ENCODE measurements around the gene ABO. TPM values are rescaled to one million over a fixed set of nuclear protein-coding genes. Genes with fewer than 3 reads are reported as not detected.
"Not testable (repeated sequence)": the region's sequence is repeated elsewhere in the genome, so short reads cannot be mapped to it uniquely, and the experiment has no call there.

The ABO gene
- total RNA-seq, 1 experiment from 2014 or later = 0.15 TPM

DNA sequence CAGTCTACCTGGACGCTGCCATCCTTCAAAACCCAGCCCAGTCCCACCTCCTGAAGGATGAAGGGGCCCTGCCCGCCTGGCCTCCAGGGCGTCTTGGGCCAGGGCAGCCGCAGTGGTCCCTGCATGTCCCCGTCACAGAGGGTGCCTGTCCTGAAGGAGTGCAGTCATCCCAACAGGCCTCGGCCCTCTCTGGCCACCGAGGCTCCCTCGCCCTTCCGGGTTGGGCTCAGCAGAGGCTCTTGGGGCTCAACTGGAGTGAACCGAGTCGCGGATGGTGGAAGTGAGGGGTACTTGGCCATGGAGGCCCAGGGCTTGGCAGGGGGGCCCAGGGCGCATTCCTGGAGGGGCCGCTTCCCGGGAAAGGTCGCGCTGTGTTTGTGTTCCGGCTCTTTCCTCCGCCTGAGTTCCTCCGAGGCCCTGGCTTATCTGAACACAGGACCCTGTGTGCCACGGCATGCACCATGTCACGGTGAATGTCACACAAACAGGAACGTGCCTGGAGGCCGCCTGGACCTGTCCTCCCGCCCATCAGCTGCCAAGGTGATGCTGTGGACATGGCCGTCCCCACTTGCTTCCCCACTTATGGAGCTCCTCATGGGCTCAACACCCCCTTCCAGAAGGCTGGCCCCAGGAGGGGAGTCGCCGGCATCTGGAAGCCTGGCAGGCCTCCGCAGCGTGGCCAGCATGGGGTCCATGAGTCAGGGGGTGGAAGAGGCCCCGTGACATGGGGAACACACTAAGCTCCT, 40.3 kb downstream of the ABO start:
- peaks cover 45% of the 10 kb centered on the region for H3K27me3 Mint-ChIP-seq (ENCODE audit: low read depth)
- no peak for ATAC-seq
- H3K9me3 Mint-ChIP-seq = peaks cover 8% of the 10 kb centered on the region
- TF ChIP-seq, protein P1, sequence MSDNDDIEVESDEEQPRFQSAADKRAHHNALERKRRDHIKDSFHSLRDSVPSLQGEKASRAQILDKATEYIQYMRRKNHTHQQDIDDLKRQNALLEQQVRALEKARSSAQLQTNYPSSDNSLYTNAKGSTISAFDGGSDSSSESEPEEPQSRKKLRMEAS (CRISPR knock-in tag; IDR thresholded peaks at IDR 0.05) = no peak
- TF ChIP-seq ZNF263 (CRISPR knock-in tag; IDR thresholded peaks at IDR 0.05; ENCODE audit: low read depth) = no peak
- no peak for TF ChIP-seq RELA (CRISPR knock-in tag; IDR thresholded peaks at IDR 0.05; ENCODE audit: borderline replicate concordance)
- TF ChIP-seq ZNF219 (CRISPR knock-in tag; IDR thresholded peaks at IDR 0.05; ENCODE audit: borderline replicate concordance) = no peak
- no peak for TF ChIP-seq SMAD3 (CRISPR knock-in tag; IDR thresholded peaks at IDR 0.05; ENCODE audit: borderline replicate concordance)
- TF ChIP-seq, protein P2, sequence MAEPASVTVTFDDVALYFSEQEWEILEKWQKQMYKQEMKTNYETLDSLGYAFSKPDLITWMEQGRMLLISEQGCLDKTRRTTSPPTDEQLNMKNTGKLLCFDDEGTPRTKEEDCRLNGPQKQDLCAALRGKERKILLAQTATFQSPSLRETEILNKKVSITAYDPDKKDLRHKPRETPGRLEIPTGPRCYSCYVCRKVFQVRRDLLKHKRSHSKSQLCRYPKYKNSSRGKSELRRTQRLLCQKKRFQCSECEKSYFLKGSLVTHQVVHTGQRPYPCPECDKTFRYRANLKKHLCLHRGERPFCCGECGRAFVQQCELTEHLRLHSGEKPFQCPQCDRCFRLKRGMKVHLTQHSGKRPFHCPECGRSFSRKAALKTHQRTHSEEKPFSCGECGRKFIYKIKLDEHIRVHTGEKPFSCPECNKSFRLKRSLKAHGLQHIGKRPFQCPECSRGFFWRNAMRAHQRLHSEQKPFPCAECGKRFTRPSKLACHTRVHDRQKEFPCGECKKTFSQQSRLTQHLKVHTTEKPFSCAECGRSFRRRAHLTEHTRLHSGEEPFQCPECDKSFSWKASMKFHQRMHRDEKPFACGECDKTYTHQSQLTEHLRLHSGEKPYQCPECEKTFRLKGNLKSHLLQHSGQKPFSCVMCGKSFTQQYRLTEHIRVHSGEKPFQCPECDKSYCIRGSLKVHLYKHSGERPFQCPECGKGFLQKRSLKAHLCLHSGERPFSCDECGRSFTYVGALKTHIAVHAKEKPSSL (CRISPR knock-in tag; conservative IDR thresholded peaks at IDR 0.05) = no peak
- TF ChIP-seq, protein P3, sequence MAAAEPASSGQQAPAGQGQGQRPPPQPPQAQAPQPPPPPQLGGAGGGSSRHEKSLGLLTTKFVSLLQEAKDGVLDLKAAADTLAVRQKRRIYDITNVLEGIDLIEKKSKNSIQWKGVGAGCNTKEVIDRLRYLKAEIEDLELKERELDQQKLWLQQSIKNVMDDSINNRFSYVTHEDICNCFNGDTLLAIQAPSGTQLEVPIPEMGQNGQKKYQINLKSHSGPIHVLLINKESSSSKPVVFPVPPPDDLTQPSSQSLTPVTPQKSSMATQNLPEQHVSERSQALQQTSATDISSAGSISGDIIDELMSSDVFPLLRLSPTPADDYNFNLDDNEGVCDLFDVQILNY (CRISPR knock-in tag; IDR thresholded peaks at IDR 0.05) = no peak
- no peak for TF ChIP-seq ELF4 (CRISPR knock-in tag; IDR thresholded peaks at IDR 0.05; ENCODE audit: low read depth)
- TF ChIP-seq ZNF671 (CRISPR knock-in tag; IDR thresholded peaks at IDR 0.05) = no peak
- TF ChIP-seq ZNF416 (CRISPR knock-in tag; IDR thresholded peaks at IDR 0.05) = no peak
- TF ChIP-seq GABPB1 (CRISPR knock-in tag; IDR thresholded peaks at IDR 0.05) = no peak
- TF ChIP-seq TEAD4 (CRISPR knock-in tag; IDR thresholded peaks at IDR 0.05) = no peak
- H3K27ac Mint-ChIP-seq = no peak overlapping the region
- H3K4me1 Mint-ChIP-seq = peaks cover 4% of the 10 kb centered on the region
- no peak overlapping the region for H3K4me3 Mint-ChIP-seq
- CTCF ChIA-PET = interaction anchor here (1.3 kb wide), 1 partner anchor 49 kb away, joined by 4 read pairs; no protein-coding TSS in a partner anchor
- POLR2A ChIA-PET = no interaction called here
- no peak for DNase-seq (ENCODE audit: low spot score)
- no peaks in the 10 kb centered on the region for H3K36me3 Mint-ChIP-seq

DNA sequence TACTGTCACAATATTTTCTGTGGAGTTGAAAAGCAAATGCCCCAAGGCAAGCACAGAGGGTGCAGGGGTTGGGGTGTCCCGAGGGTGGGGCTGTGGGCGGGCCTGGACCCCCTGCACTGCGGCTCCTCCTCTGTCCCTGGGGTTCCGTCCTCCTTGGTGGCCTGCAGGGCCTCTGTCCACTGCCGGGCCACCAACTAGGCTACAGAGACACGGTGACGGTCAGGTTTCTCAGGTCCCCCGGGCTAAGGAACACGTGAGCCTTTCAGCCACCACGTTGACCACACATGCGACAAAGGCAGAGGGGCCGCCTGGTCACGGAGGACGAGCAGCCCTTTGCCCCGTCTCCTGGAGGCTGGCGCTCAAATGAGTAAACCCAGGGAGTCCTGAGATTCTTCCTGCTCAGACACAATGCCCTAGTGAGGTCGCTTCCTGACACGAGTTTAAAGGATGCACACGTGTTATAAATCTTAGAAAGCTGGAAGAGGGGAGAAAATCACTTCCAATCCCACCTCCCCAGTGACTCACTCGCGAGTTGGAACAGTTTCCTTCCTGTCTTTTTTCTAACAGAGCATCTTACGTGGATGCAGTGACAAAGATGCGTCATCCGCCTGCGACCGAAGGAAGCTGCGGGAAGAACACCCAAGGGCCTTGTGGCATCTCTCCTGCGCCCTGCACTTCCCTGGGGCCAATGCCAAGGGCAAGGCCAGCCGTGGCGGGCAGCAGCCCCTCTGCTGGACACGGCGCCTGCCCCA, 41.1 kb downstream of the ABO start:
- Mint-ChIP-seq H3K27ac (no peak overlapping the region), H3K9me3 (peaks cover 9% of the 10 kb centered on the region), H3K4me1 (peaks cover 4% of the 10 kb centered on the region), H3K27me3 (ENCODE audit: low read depth) (peaks cover 50% of the 10 kb centered on the region), H3K36me3 (no peaks in the 10 kb centered on the region), H3K4me3 (no peak overlapping the region)
- ChIA-PET POLR2A (no interaction called here), CTCF (no interaction called here)
- ATAC-seq = no peak
- no peak for DNase-seq (ENCODE audit: low spot score)
- TF ChIP-seq NFYB (CRISPR knock-in tag; conservative IDR thresholded peaks at IDR 0.05; ENCODE audit: low read depth) (no peak), ESRRA (CRISPR knock-in tag; IDR thresholded peaks at IDR 0.05; ENCODE audit: borderline replicate concordance) (no peak), OVOL2 (CRISPR knock-in tag; IDR thresholded peaks at IDR 0.05; ENCODE audit: borderline replicate concordance) (no peak), ZNF317 (CRISPR knock-in tag; IDR thresholded peaks at IDR 0.05; ENCODE audit: borderline replicate concordance, low read depth) (no peak), TEAD1 (CRISPR knock-in tag; IDR thresholded peaks at IDR 0.05) (no peak), MXD4 (CRISPR knock-in tag; IDR thresholded peaks at IDR 0.05; ENCODE audit: borderline replicate concordance) (no peak), KAT7 (CRISPR knock-in tag; IDR thresholded peaks at IDR 0.05; ENCODE audit: borderline replicate concordance) (no peak)
- TF ChIP-seq, protein P4, sequence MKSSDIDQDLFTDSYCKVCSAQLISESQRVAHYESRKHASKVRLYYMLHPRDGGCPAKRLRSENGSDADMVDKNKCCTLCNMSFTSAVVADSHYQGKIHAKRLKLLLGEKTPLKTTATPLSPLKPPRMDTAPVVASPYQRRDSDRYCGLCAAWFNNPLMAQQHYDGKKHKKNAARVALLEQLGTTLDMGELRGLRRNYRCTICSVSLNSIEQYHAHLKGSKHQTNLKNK (CRISPR knock-in tag; IDR thresholded peaks at IDR 0.05) = no peak
- TF ChIP-seq, protein P1 (CRISPR knock-in tag; IDR thresholded peaks at IDR 0.05) = no peak

DNA sequence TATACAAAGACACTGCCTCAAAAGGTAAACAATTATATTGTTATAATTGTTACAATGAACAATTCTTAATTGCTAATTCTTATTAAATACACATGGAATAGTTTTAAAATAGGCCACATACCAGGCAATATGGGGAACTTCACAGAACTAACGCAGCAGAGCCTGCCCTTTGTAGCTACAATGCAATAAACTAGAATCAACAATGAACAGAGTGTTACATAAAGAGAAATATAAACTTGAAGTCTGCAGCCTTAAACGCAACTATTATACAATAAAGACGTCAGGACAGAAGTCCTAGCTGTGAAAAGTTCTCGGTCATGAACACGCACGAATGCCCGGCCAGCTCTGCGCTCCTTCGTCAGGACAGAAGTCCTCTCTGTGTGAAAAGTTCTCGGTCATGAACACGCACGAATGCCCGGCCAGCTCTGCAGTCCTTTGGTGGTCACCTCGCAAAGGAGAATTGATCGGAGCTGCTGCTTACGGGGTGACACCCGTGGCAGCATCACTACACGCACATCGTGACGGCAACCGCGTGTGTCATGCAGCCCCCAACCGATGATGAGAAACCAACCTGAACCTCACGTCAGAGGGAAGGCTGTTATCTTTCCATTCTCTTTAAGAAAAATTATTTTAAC, 43.0 kb downstream of the ABO start:
- H3K27me3 Mint-ChIP-seq (ENCODE audit: low read depth) = peaks cover 39% of the 10 kb centered on the region
- H3K4me1 Mint-ChIP-seq; DNase-seq (ENCODE audit: low spot score); H3K4me3 Mint-ChIP-seq; ATAC-seq; POLR2A ChIA-PET; CTCF ChIA-PET; H3K27ac Mint-ChIP-seq; H3K36me3 Mint-ChIP-seq; H3K9me3 Mint-ChIP-seq: not testable (repeated sequence)

Measured in WTC11 (cell line).